Progenitor cell of endocrine pancreas (in vitro differentiated cells): ENCODE measurements around the gene DNM2. TPM values are rescaled to one million over a fixed set of nuclear protein-coding genes. Genes with fewer than 3 reads are reported as not detected.
"Not testable (repeated sequence)": the region's sequence is repeated elsewhere in the genome, so short reads cannot be mapped to it uniquely, and the experiment has no call there.

Experiments
- DNase-seq: peaks from one replicate; pipeline ENCODE4 v3.0.0; 2021; ENCODE audit warnings: low spot score; ENCODE audit not compliant: unreplicated experiment
- H3K27ac Mint-ChIP-seq: 2 replicates; pipeline ENCODE4 v1.8.0; 2021; ENCODE audit warnings: mild to moderate bottlenecking, moderate library complexity, mixed read lengths
- H3K27me3 Mint-ChIP-seq: 2 replicates; pipeline ENCODE4 v1.8.0; 2021; ENCODE audit warnings: mixed read lengths
- H3K36me3 Mint-ChIP-seq: 2 replicates; pipeline ENCODE4 v1.8.0; 2022; ENCODE audit warnings: mixed read lengths; ENCODE audit not compliant: insufficient read depth
- H3K4me1 Mint-ChIP-seq: 2 replicates; pipeline ENCODE4 v1.8.0; 2021; ENCODE audit warnings: low read depth, mixed read lengths
- H3K4me3 Mint-ChIP-seq: 2 replicates; pipeline ENCODE4 v1.8.0; 2021; ENCODE audit warnings: low read depth, mild to moderate bottlenecking, moderate library complexity, mixed read lengths
- H3K9me3 Mint-ChIP-seq: 2 replicates; pipeline ENCODE4 v1.8.0; 2021; ENCODE audit warnings: low read depth, mixed read lengths
- total RNA-seq: library from RNA; stranded (reverse); gene quantifications from 2 replicates; pipeline ENCODE4 v1.2.1, GENCODE V29; 2021
- TF ChIP-seq, protein P1 (sequence below): fragments of 200-600 bp; sonication (generic); IDR thresholded peaks from one replicate; pipeline ENCODE4 v1.5.0; 2021; ENCODE audit warnings: antibody characterized with exemption, mild to moderate bottlenecking; ENCODE audit not compliant: unreplicated experiment

Gene DNM2
- total RNA-seq, 1 donor from 2014 or later = 124 TPM

DNA sequence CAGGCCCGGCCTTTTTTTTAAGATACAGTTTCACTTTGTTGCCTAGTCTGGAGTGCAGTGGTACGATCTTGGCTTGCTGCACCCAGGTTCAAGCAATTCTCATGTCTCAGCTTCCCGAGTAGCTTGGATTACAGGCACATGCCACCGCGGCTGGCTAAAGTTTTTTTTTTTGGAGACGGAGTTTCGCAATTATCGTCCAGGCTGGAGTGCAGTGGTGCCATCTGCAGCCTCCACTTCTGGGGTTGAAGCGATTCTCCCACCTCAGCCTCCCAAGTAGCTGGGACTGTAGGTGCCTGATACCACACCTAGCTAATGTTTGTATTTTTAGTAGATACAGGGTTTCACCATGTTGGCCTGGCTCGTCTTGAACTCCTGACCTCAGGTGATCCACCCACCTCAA lies 148.6 kb downstream of the DNM2 start:
- H3K9me3 Mint-ChIP-seq = no peaks in the 10 kb centered on the region
- no peak overlapping the region for H3K4me3 Mint-ChIP-seq

DNA sequence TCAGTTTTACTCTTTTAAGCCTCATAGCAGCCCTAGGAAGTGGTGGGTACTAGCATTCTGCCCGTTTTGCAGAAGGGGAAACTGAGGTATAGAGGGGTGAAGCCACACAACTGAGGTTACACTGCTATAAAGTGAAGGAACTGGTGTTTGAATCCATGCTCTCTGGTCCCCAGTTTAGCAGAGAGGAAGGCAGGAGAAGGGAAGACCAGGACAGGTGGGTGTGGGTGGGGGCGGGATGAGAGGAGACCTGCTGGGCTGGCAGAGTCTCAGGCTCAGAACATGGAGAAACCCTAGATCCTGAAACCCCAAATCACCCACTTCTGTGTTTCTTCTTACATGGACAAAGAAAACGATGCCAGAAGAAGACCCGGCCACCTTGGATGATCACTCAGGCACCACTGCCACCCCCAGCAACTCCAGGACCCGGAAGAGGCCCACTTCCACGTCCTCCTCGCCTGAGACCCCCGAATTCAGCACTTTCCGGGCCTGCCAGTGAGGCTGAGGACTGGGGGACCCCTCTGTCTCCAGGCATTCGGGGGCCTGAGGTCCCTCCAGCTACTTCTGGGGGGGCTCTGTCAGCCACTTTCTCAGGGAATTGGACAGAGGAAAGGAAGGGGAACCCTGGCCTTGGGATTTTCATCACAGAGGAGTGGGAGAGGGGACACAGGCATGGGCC lies 151.1 kb downstream of the DNM2 start:
- Mint-ChIP-seq H3K36me3 (no peaks in the 10 kb centered on the region), H3K4me3 (no peak overlapping the region), H3K4me1 (peaks cover 9% of the 10 kb centered on the region), H3K27me3 (no peaks in the 10 kb centered on the region), H3K9me3 (no peaks in the 10 kb centered on the region), H3K27ac (no peak overlapping the region)
- DNase-seq = no peak
- TF ChIP-seq, protein P1, sequence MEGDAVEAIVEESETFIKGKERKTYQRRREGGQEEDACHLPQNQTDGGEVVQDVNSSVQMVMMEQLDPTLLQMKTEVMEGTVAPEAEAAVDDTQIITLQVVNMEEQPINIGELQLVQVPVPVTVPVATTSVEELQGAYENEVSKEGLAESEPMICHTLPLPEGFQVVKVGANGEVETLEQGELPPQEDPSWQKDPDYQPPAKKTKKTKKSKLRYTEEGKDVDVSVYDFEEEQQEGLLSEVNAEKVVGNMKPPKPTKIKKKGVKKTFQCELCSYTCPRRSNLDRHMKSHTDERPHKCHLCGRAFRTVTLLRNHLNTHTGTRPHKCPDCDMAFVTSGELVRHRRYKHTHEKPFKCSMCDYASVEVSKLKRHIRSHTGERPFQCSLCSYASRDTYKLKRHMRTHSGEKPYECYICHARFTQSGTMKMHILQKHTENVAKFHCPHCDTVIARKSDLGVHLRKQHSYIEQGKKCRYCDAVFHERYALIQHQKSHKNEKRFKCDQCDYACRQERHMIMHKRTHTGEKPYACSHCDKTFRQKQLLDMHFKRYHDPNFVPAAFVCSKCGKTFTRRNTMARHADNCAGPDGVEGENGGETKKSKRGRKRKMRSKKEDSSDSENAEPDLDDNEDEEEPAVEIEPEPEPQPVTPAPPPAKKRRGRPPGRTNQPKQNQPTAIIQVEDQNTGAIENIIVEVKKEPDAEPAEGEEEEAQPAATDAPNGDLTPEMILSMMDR = no peak

More for the DNA sequence above, 148.6 kb downstream of the DNM2 start:
- TF ChIP-seq, protein P1 = no peak
- Mint-ChIP-seq H3K27ac (no peak overlapping the region), H3K27me3 (no peaks in the 10 kb centered on the region), H3K4me1 (peaks cover 12% of the 10 kb centered on the region), H3K36me3 (no peaks in the 10 kb centered on the region)
- DNase-seq = no peak

DNA sequence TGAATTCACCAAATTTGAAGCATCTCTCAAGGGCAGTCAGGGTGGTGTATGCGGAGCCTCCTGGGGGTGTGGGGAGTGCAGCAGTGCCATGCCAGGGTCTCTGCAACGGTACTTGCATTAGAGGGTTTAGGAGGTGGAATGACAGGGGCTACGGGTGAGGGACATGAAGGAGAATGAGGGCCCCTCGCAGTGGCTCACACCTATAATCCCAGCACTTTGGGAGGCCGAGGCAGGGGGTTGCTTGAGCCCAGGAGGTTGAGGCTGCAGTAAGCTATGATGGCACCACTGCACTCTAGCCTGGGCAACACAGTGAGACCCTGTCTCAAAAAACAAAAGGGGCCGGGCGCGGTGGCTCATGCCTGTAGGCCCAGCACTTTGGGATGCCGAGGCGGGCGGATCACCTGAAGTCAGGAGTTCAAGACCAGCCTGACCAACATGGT lies 152.0 kb downstream of the DNM2 start:
- H3K36me3 Mint-ChIP-seq, H3K4me1 Mint-ChIP-seq: not testable (repeated sequence)
- peak overlapping the region; percentile 56 for H3K27ac Mint-ChIP-seq

DNA sequence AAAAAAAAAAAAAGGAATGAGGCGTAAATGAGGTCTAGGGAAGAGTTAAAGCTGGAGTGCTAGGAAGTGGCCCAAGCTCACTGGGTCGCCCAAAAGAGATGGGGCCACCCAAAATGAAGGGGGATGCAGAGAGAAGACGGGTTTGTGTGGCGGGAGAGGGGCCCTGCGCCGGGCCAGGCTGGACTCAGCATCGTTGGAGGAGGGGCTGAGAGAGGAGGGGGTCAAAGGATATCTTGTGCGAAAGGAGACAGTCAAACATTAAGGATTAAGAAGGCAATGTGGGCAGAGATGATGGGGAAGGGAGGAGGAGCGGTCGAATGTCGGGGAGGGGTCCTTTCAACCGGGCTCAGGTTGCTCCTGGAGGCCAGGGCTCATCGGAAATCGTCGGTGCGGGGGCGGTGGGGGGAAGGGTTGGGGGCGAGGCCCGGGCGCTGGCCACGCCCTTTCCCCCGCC lies 152.6 kb downstream of the DNM2 start:
- no peak for DNase-seq
- TF ChIP-seq, protein P1 = no peak
- no peaks in the 10 kb centered on the region for H3K36me3 Mint-ChIP-seq
- peaks cover 9% of the 10 kb centered on the region for H3K4me1 Mint-ChIP-seq
- no peaks in the 10 kb centered on the region for H3K27me3 Mint-ChIP-seq
- H3K27ac Mint-ChIP-seq = peak overlapping the region; percentile 90
- H3K9me3 Mint-ChIP-seq = no peaks in the 10 kb centered on the region
- H3K4me3 Mint-ChIP-seq = peak overlapping the region; percentile 79

More for the DNA sequence above, 152.0 kb downstream of the DNM2 start:
- H3K4me3 Mint-ChIP-seq = peak overlapping the region; percentile 79
- not testable (repeated sequence) for DNase-seq, H3K9me3 Mint-ChIP-seq, H3K27me3 Mint-ChIP-seq

DNA sequence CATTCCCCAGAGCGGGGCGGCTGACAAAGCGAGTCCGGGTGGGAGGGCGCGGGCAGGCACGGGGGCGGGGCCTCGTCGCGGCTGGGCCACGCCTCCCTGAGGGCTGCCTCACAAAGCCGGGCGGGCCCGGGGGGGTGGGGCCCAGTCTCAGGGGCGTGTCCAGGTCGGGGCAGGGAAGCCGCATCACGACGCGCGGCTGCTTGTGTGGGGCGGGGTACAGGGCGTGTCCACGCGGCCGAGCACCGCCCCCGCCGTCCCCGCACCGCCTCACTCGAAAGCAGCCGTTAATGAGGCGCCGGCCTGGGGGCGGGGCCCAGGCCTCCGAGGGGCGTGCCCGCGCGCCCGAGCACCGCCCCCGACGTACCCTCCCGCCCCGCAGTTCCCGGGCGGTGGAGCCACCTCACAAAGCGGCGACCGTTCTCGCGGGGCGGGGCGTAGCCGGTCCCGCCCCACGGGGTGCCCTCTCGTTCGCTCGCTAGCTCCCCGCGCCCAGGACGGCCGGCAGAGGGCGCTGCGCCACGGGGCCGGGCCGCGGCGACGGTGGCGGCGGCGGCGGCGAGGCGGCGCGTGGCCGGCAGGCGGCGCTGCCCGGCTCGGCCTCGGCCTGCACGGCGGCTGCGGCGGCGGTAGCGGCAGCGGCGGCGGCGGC lies 153.2 kb downstream of the DNM2 start, which contains the start of gene CARM1:
Gene CARM1 (plus strand): TSS at position 599 of the 649 bp plus-strand sequence. CDS start 150 bp downstream, outside the sequence.
- TF ChIP-seq, protein P1 = peak; percentile 69
- Mint-ChIP-seq H3K9me3 (no peaks in the 10 kb centered on the region), H3K27me3 (no peaks in the 10 kb centered on the region), H3K4me1 (peaks cover 9% of the 10 kb centered on the region), H3K4me3 (peak within 1 kb of the TSS; percentile 79), H3K27ac (peak within 1 kb of the TSS; percentile 90), H3K36me3 (no peaks in the 10 kb centered on the region)
- DNase-seq = peak; percentile 99
